ENCODE results near the gene STK10. TPM values are rescaled to one million over a fixed set of nuclear protein-coding genes. Genes with fewer than 3 reads are reported as not detected.

Gene STK10
- total and polyA plus RNA-seq, 9 of the 15 experiments (the other 6 are each of a cell fraction or from before 2014, with no cell fraction given) = 0.30 to 6.7 (median 2.4) TPM

GRCh38 chr5:172234031-172234430, 46.0 kb upstream of the STK10 start:
- ChIA-PET CTCF (ENCODE audit: low intra/inter-chr PET ratio) (no interaction called here), POLR2A (interaction anchor here (0.6 kb wide), 1 partner anchor 126 kb away, joined by 3 read pairs; no protein-coding TSS in a partner anchor)
- 0% methylated on average over 4 of the region's 4 CpGs for WGBS (ENCODE audit: insufficient coverage, low coverage, missing lambda C conversion rate)
- no peak for FAIRE-seq
- Histone ChIP-seq H3K4me1 (replicated peaks in 1 of 2; ENCODE audit: control insufficient read depth in 2 of 2, insufficient read depth in 2 of 2, low read length in 2 of 2) (no peaks in the 10 kb centered on the region), H3K9ac (ENCODE audit: insufficient read depth in 1 of 2, low read depth in 2 of 2, low read length in 2 of 2) (no peak overlapping the region), H3K4me2 (ENCODE audit: insufficient read depth, low read length) (no peak overlapping the region), H4K20me1 (replicated peaks; ENCODE audit: control insufficient read depth, insufficient read depth, low read length) (no peaks in the 10 kb centered on the region), H2AFZ (ENCODE audit: low read depth, low read length) (no peak overlapping the region), H3K9me3 (replicated peaks; ENCODE audit: control insufficient read depth, insufficient read depth, low read depth, low read length) (no peaks in the 10 kb centered on the region), H3K9me1 (ENCODE audit: control insufficient read depth, insufficient read depth, low read length) (no peaks in the 10 kb centered on the region), H3K79me2 (ENCODE audit: control insufficient read depth, insufficient read depth, low read length) (no peaks in the 10 kb centered on the region), H3K27ac (ENCODE audit: extremely low read depth, low read depth, low read length) (no peak overlapping the region), H3K4me3 (no peak overlapping the region), H3K27me3 (ENCODE audit: control insufficient read depth in 2 of 2, insufficient read depth in 2 of 2, low read length in 2 of 2) (peaks cover 10% of the 10 kb centered on the region in 2 experiments; a peak in 4 of 5 replicates), H3K36me3 (ENCODE audit: control insufficient read depth, insufficient read depth, low read length) (no peaks in the 10 kb centered on the region)
- no peak for TF ChIP-seq PHTF2 (CRISPR knock-in tag; IDR thresholded peaks at IDR 0.05)
- TF ChIP-seq HCFC1 (IDR thresholded peaks at IDR 0.05; ENCODE audit: low read depth, low read length) = no peak
- no peak for TF ChIP-seq MTF1 (CRISPR knock-in tag; IDR thresholded peaks at IDR 0.05; ENCODE audit: borderline replicate concordance)
- TF ChIP-seq, protein P1, sequence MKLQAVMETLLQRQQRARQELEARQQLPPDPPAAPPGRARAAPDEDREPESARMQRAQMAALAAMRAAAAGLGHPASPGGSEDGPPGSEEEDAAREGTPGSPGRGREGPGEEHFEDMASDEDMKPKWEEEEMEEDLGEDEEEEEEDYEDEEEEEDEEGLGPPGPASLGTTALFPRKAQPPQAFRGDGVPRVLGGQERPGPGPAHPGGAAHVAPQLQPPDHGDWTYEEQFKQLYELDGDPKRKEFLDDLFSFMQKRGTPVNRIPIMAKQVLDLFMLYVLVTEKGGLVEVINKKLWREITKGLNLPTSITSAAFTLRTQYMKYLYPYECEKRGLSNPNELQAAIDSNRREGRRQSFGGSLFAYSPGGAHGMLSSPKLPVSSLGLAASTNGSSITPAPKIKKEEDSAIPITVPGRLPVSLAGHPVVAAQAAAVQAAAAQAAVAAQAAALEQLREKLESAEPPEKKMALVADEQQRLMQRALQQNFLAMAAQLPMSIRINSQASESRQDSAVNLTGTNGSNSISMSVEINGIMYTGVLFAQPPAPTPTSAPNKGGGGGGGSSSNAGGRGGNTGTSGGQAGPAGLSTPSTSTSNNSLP (IDR thresholded peaks at IDR 0.05; ENCODE audit: borderline replicate concordance, low read depth, low read length) = no peak
- TF ChIP-seq ZNF24 (IDR thresholded peaks at IDR 0.05) = no peak
- TF ChIP-seq, protein P2, sequence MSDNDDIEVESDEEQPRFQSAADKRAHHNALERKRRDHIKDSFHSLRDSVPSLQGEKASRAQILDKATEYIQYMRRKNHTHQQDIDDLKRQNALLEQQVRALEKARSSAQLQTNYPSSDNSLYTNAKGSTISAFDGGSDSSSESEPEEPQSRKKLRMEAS (CRISPR knock-in tag; IDR thresholded peaks at IDR 0.05) = no peak
- TF ChIP-seq CHAMP1 (IDR thresholded peaks at IDR 0.05) = no peak
- DNase-seq (ENCODE audit: extremely low read depth in 1 of 4, low spot score in 3 of 4) = no peak
- no TSS peak for BruUV-seq (replicated peaks)
- in situ Hi-C loops (cut with MboI) = no loop called here
- intact Hi-C loops (cut with micrococcal nuclease) = no loop called here
- no peak for ATAC-seq
